ENCODE results near the gene C2orf49. TPM values are rescaled to one million over a fixed set of nuclear protein-coding genes. Genes with fewer than 3 reads are reported as not detected.
"Not testable (repeated sequence)": the region's sequence is repeated elsewhere in the genome, so short reads cannot be mapped to it uniquely, and the experiment has no call there.

Gene C2orf49
- total and polyA plus RNA-seq, 8 donors: 6.3 to 22.0 (median 11.0) TPM

- 68 to 79% (median 77%) methylated on average over 4 of the region's 4 CpGs for WGBS, 5 donors
- DNase-seq: no peak
- Histone ChIP-seq H3K4me1 (peaks cover 28 to 85% (median 51%) of the 10 kb centered on the region in 4 donors), H3K36me3 (peaks cover 0 to 13% (median 12%) of the 10 kb centered on the region in 4 donors), H3K27ac (peak overlapping the region in 1 of 5 donors; percentile 26), H3K4me3 (no peak overlapping the region), H3K9me3 (no peaks in the 10 kb centered on the region), H3K27me3 (no peaks in the 10 kb centered on the region)
- TF ChIP-seq EP300 (IDR thresholded peaks at IDR 0.05): no peak
- no peak for TF ChIP-seq POLR2AphosphoS5 (IDR thresholded peaks at IDR 0.05)
- TF ChIP-seq CTCF (IDR thresholded peaks at IDR 0.05): no peak
- no peak for TF ChIP-seq POLR2A (IDR thresholded peaks at IDR 0.05)
- intact Hi-C loops (cut with DNase I; ENCODE audit: low total_unique reads): no loop called here
These were observed 13.2 kb upstream of the C2orf49 start for GRCh38 chr2:105324101-105324500.

GRCh38 chr2:105324732-105325131 is 12.6 kb upstream of the C2orf49 start:
- Histone ChIP-seq H3K4me3 (no peak overlapping the region), H3K36me3 (peaks cover 0 to 13% (median 12%) of the 10 kb centered on the region in 4 donors), H3K27ac (peak overlapping the region in 3 of 5 donors; percentile 3 to 26 (median 14)), H3K27me3 (no peaks in the 10 kb centered on the region), H3K9me3 (no peaks in the 10 kb centered on the region), H3K4me1 (peaks cover 28 to 82% (median 48%) of the 10 kb centered on the region in 4 donors)
- DNase-seq: no peak
- 83 to 97% (median 88%) methylated on average over 4 of the region's 4 CpGs for WGBS, 5 donors
- TF ChIP-seq EP300 (IDR thresholded peaks at IDR 0.05): no peak
- TF ChIP-seq POLR2A (IDR thresholded peaks at IDR 0.05): no peak
- TF ChIP-seq CTCF (IDR thresholded peaks at IDR 0.05): no peak
- TF ChIP-seq POLR2AphosphoS5 (IDR thresholded peaks at IDR 0.05): no peak
- intact Hi-C loops (cut with DNase I; ENCODE audit: low total_unique reads): no loop called here

- WGBS, 5 donors: 51 to 74% (median 55%) methylated on average over 3 of the region's 3 CpGs
- no peak overlapping the region for H3K4me3 ChIP-seq
- H3K27me3 ChIP-seq: no peaks in the 10 kb centered on the region
- H3K4me1 ChIP-seq: peaks cover 28 to 81% (median 51%) of the 10 kb centered on the region in 4 donors
- no peaks in the 10 kb centered on the region for H3K9me3 ChIP-seq
- H3K27ac ChIP-seq: peak overlapping the region in 2 of 5 donors; percentile 3 to 26
- intact Hi-C loops (cut with DNase I; ENCODE audit: low total_unique reads): no loop called here
- H3K36me3 ChIP-seq: peaks cover 0 to 13% (median 12%) of the 10 kb centered on the region in 4 donors
- DNase-seq: no peak
- TF ChIP-seq EP300 (IDR thresholded peaks at IDR 0.05) (no peak), POLR2AphosphoS5 (IDR thresholded peaks at IDR 0.05) (no peak), POLR2A (IDR thresholded peaks at IDR 0.05) (no peak), CTCF (IDR thresholded peaks at IDR 0.05) (no peak)
These were observed 11.9 kb upstream of the C2orf49 start for GRCh38 chr2:105325389-105325963.

GRCh38 chr2:105327271-105327670 is 10.1 kb upstream of the C2orf49 start:
- not testable (repeated sequence) for DNase-seq

GRCh38 chr2:105327690-105328089 is 9.7 kb upstream of the C2orf49 start:
- TF ChIP-seq POLR2AphosphoS5 (IDR thresholded peaks at IDR 0.05) (no peak), POLR2A (IDR thresholded peaks at IDR 0.05) (no peak), EP300 (IDR thresholded peaks at IDR 0.05) (no peak), CTCF (IDR thresholded peaks at IDR 0.05) (no peak)
- H3K4me3 ChIP-seq: peak overlapping the region in 1 of 4 donors; percentile 68
- H3K27ac ChIP-seq: peak overlapping the region in 4 of 5 donors; percentile 84 to 95 (median 90)
- no peaks in the 10 kb centered on the region for H3K9me3 ChIP-seq
- WGBS, 5 donors: 82 to 90% (median 89%) methylated on average over 2 of the region's 2 CpGs
- intact Hi-C loops (cut with DNase I; ENCODE audit: low total_unique reads): no loop called here
- no peaks in the 10 kb centered on the region for H3K27me3 ChIP-seq
- H3K36me3 ChIP-seq: peaks cover 0 to 13% (median 12%) of the 10 kb centered on the region in 4 donors
- DNase-seq: no peak
- H3K4me1 ChIP-seq: peaks cover 28 to 69% (median 43%) of the 10 kb centered on the region in 4 donors

More at GRCh38 chr2:105327271-105327670, 10.1 kb upstream of the C2orf49 start:
- WGBS, 5 donors: 83 to 89% (median 86%) methylated on average over 3 of the region's 3 CpGs
- H3K4me3 ChIP-seq; H3K27me3 ChIP-seq; H3K9me3 ChIP-seq; intact Hi-C loops (cut with DNase I; ENCODE audit: low total_unique reads): not testable (repeated sequence)
- Histone ChIP-seq H3K36me3 (peaks cover 0 to 13% (median 12%) of the 10 kb centered on the region in 4 donors), H3K4me1 (peaks cover 28 to 73% (median 44%) of the 10 kb centered on the region in 4 donors), H3K27ac (peak overlapping the region in 2 of 5 donors; percentile 84 to 93)

All from stomach (tissue), 9 donors.